Measurements from ENCODE around the gene IMMP2L.
"Not testable (repeated sequence)": the region's sequence is repeated elsewhere in the genome, so short reads cannot be mapped to it uniquely, and the experiment has no call there.

The IMMP2L gene

GRCh38 chr7:111501799-111502198 lies 60.5 kb downstream of the IMMP2L start:
- FAIRE-seq: not testable (repeated sequence)

- no peak for FAIRE-seq
These were observed 63.3 kb downstream of the IMMP2L start for GRCh38 chr7:111499027-111499426.

GRCh38 chr7:111498391-111499007 lies 63.8 kb downstream of the IMMP2L start:
- FAIRE-seq: no peak

- FAIRE-seq: no peak
These were observed 67.0 kb downstream of the IMMP2L start for GRCh38 chr7:111495173-111495810.

GRCh38 chr7:111492234-111492633 lies 70.1 kb downstream of the IMMP2L start:
- no peak for FAIRE-seq

- peak; percentile 93 for FAIRE-seq
These were observed 75.7 kb downstream of the IMMP2L start for GRCh38 chr7:111486472-111487142.

GRCh38 chr7:111485701-111486380 lies 76.5 kb downstream of the IMMP2L start:
- FAIRE-seq: no peak

GRCh38 chr7:111483078-111483477 lies 79.2 kb downstream of the IMMP2L start:
- FAIRE-seq: no peak

GRCh38 chr7:111477462-111478225 lies 84.6 kb downstream of the IMMP2L start:
- no peak for FAIRE-seq

GRCh38 chr7:111476586-111477293 lies 85.6 kb downstream of the IMMP2L start:
- no peak for FAIRE-seq

- FAIRE-seq: no peak
These were observed 86.3 kb downstream of the IMMP2L start for GRCh38 chr7:111475959-111476358.

GRCh38 chr7:111475419-111475748 lies 86.9 kb downstream of the IMMP2L start:
- no peak for FAIRE-seq

- FAIRE-seq: no peak
These were observed 87.4 kb downstream of the IMMP2L start for GRCh38 chr7:111474723-111475418.

GRCh38 chr7:111473449-111474198 lies 88.7 kb downstream of the IMMP2L start:
- FAIRE-seq: no peak

- FAIRE-seq: no peak
These were observed 91.3 kb downstream of the IMMP2L start for GRCh38 chr7:111470998-111471397.

- FAIRE-seq: not testable (repeated sequence)
These were observed 92.4 kb downstream of the IMMP2L start for GRCh38 chr7:111469894-111470293.

GRCh38 chr7:111465774-111466173 lies 96.5 kb downstream of the IMMP2L start:
- FAIRE-seq: not testable (repeated sequence)

GRCh38 chr7:111460695-111461094 lies 101.6 kb downstream of the IMMP2L start:
- FAIRE-seq: no peak

GRCh38 chr7:111459757-111460280 lies 102.5 kb downstream of the IMMP2L start:
- no peak for FAIRE-seq

GRCh38 chr7:111459065-111459756 lies 103.1 kb downstream of the IMMP2L start:
- FAIRE-seq: no peak

Data from G401.6 (cell line).